K562 (cell line): ENCODE results near the gene RXFP1. TPM values are rescaled to one million over a fixed set of nuclear protein-coding genes. Genes with fewer than 3 reads are reported as not detected.

Source experiments
- ATAC-seq: fragments of 200-7000 bp; cut with Tn5 transposase; 3 replicates; pipeline ENCODE4 v1.9.1; 2020; ENCODE audit warnings: moderate library complexity
- BruUV-seq: library from RNA; stranded (reverse); fragments of 400-500 nt; replicated peaks from 2 replicates; lab custom pipeline; 2021; lab: Mats Ljungman, UMichigan
- CTCF ChIA-PET: fragments of 300-600 bp; formaldehyde crosslinking; extraction: SDS; loops from one replicate; lab custom pipeline; 2021; ENCODE audit warnings: low intra/inter-chr PET ratio; lab: Yijun Ruan, JAX
- POLR2A ChIA-PET: fragments of 300-600, 350-650 bp; sonication (Branson Sonifier 250); formaldehyde crosslinking; extraction: SDS; loops from one replicate; lab custom pipeline; 2021; ENCODE audit warnings: antibody characterized with exemption, inconsistent platforms; lab: Yijun Ruan, JAX
- DNase-seq, 4 experiments: peaks; one replicate each; pipeline versions ENCODE4 v3.0.0 to v3.0.0-alpha.2; 2011 to 2018; ENCODE audit warnings: low spot score in 3 of 4, mixed read lengths in 3 of 4; ENCODE audit errors: extremely low read depth in 1 of 4
- FAIRE-seq: peaks from 2 replicates; lab custom pipeline; 2011; peaks lifted over from hg19 to GRCh38; lab: Jason Lieb, UNC
- H2AFZ ChIP-seq: 2 replicates; pipeline ENCODE4 v1.6.0; 2011; ENCODE audit warnings: low read depth, low read length, control low read depth, inconsistent platforms
- H3K27ac ChIP-seq: fragments of 200-600 bp; 3 replicates; pipeline ENCODE4 v1.8.0; 2011; ENCODE audit warnings: low read depth, mild to moderate bottlenecking, control low read depth, inconsistent platforms, low read length, moderate library complexity, mixed read lengths; ENCODE audit errors: extremely low read depth
- H3K27me3 ChIP-seq, 2 experiments: fragments of 300-600 bp in 1 of 2; 2 replicates in 1 of 2; 3 replicates in 1 of 2; pipeline versions ENCODE4 v1.6.0 to v1.8.0; 2011; ENCODE audit warnings: inconsistent platforms in 2 of 2, low read length in 2 of 2, mild to moderate bottlenecking in 1 of 2, mixed read lengths in 1 of 2, moderate library complexity in 1 of 2; ENCODE audit not compliant: control insufficient read depth in 2 of 2, insufficient read depth in 2 of 2
- H3K36me3 ChIP-seq: fragments of 300-600 bp; 3 replicates; pipeline ENCODE4 v1.8.0; 2011; ENCODE audit warnings: mild to moderate bottlenecking, low read length, inconsistent platforms; ENCODE audit not compliant: control insufficient read depth, insufficient read depth
- H3K4me1 ChIP-seq, 2 experiments: fragments of 200-600 bp in 1 of 2; replicated peaks in 1 of 2; 2 replicates in 1 of 2; 3 replicates in 1 of 2; pipeline versions ENCODE4 v1.5.1 to v1.8.0; 2011; ENCODE audit warnings: inconsistent platforms in 2 of 2, low read length in 2 of 2, mild to moderate bottlenecking in 1 of 2, mixed read lengths in 1 of 2, moderate library complexity in 1 of 2; ENCODE audit not compliant: control insufficient read depth in 2 of 2, insufficient read depth in 2 of 2
- H3K4me2 ChIP-seq: 2 replicates; pipeline ENCODE4 v1.6.1; 2011; ENCODE audit warnings: low read length, control low read depth, inconsistent platforms, mixed read lengths; ENCODE audit not compliant: insufficient read depth
- H3K4me3 ChIP-seq: fragments of 200-600 bp; sonication (generic), shearing (Covaris generic); 2 replicates; pipeline ENCODE4 v1.5.1; 2016; ENCODE audit warnings: control low read depth, inconsistent platforms
- H3K79me2 ChIP-seq: fragments of 200-600 bp; 3 replicates; pipeline ENCODE4 v1.8.0; 2011; ENCODE audit warnings: low read length, inconsistent platforms; ENCODE audit not compliant: control insufficient read depth, insufficient read depth
- H3K9ac ChIP-seq, 2 experiments: 2 replicates each; pipeline versions ENCODE4 v1.6.0 to v1.6.1; 2011; ENCODE audit warnings: low read depth in 2 of 2, low read length in 2 of 2, control low read depth in 1 of 2, inconsistent platforms in 1 of 2, mild to moderate bottlenecking in 1 of 2, mixed read lengths in 1 of 2; ENCODE audit not compliant: insufficient read depth in 1 of 2
- H3K9me1 ChIP-seq: one replicate; pipeline ENCODE4 v1.6.0; 2011; ENCODE audit warnings: inconsistent platforms, mild to moderate bottlenecking, low read length, moderate library complexity; ENCODE audit not compliant: control insufficient read depth, insufficient read depth
- H3K9me3 ChIP-seq: replicated peaks from 2 replicates; pipeline ENCODE4 v1.5.1; 2011; ENCODE audit warnings: low read depth, low read length, inconsistent platforms; ENCODE audit not compliant: control insufficient read depth, insufficient read depth
- H4K20me1 ChIP-seq: replicated peaks from 2 replicates; pipeline ENCODE4 v1.6.1; 2011; ENCODE audit warnings: low read length, inconsistent platforms, mixed read lengths; ENCODE audit not compliant: control insufficient read depth, insufficient read depth
- CEBPB ChIP-seq: fragments of 450-650 bp; IDR thresholded peaks from 2 replicates; pipeline ENCODE4 v1.6.1; 2016; ENCODE audit warnings: missing genetic modification characterization, missing compliant biosample characterization
- CEBPG ChIP-seq, 3 experiments: fragments of 200-800 bp in 1 of 3; sonication (Bioruptor generic) in 1 of 3; sonication (generic) in 1 of 3; formaldehyde crosslinking in 1 of 3; IDR thresholded peaks in 2 of 3; conservative IDR thresholded peaks in 1 of 3; 2 replicates each; pipeline versions ENCODE4 v1.6.1 to v1.8.0; 2016 to 2022; ENCODE audit warnings: missing compliant biosample characterization in 2 of 3, missing genetic modification characterization in 2 of 3, mild to moderate bottlenecking in 1 of 3, missing genetic modification reagents in 1 of 3
- ESRRA ChIP-seq: fragments of 450-650 bp; IDR thresholded peaks from 2 replicates; pipeline ENCODE4 v1.6.1; 2014; ENCODE audit warnings: low read depth, mild to moderate bottlenecking, moderate library complexity, borderline replicate concordance
- KDM2B ChIP-seq: fragments of 250-450 bp; sonication (Bioruptor Pico); IDR thresholded peaks from 2 replicates; pipeline ENCODE4 v1.8.0; 2021; ENCODE audit warnings: mild to moderate bottlenecking, moderate library complexity
- TEAD2 ChIP-seq: fragments of 450-650 bp; IDR thresholded peaks from 2 replicates; pipeline ENCODE4 v1.6.1; 2016; ENCODE audit warnings: missing genetic modification characterization, control low read depth, missing compliant biosample characterization
- WGBS: fragments of 100-300 bp; shearing (Covaris generic); methylation state at CpG from one replicate; pipeline ENCODE4 v1.1.6; 2016; ENCODE audit warnings: low coverage, mixed read lengths; ENCODE audit not compliant: insufficient coverage; ENCODE audit errors: missing lambda C conversion rate; 5-methylcytosine and 5-hydroxymethylcytosine counted together
- in situ Hi-C: fragments of 300-500 bp; cut with MboI; formaldehyde crosslinking; loops from 4 replicates; pipeline ENCODE4 v1.15.0; 2018; ENCODE audit warnings: inconsistent platforms, mixed read lengths
- intact Hi-C: fragments of 100-400 bp; cut with micrococcal nuclease; formaldehyde crosslinking; loops from 2 replicates; pipeline ENCODE4 v1.14.2; 2022
- polyA plus RNA-seq, 8 experiments: library from polyadenylated mRNA; depleted of rRNA in 4 of 8; stranded (reverse) in 5 of 8; unstranded in 3 of 8; fragments of >200 nt; fragmentation: Nextera tagmentation in 2 of 8; fragmentation: Illumina TruSeq in 1 of 8; extraction: Ambion mirVana in 2 of 8; extraction: Trizol in 1 of 8; gene quantifications; 2 replicates each; pipeline versions ENCODE4 v1.2.1 to v1.2.3, GENCODE V29; 2011 to 2014; ENCODE audit warnings: inconsistent platforms in 1 of 8, missing spikeins in 1 of 8
- total RNA-seq, 7 experiments: library from RNA; depleted of rRNA in 6 of 7; stranded (reverse); fragments of >200 nt in 6 of 7; fragmentation: Illumina TruSeq in 2 of 7; extraction: Trizol in 2 of 7; gene quantifications; 2 replicates each; pipeline versions ENCODE4 v1.2.1 to v1.2.3, GENCODE V29; 2011 to 2021; ENCODE audit warnings: low replicate concordance in 1 of 7
- TF ChIP-seq, protein P1 (sequence below): sonication (generic); formaldehyde crosslinking; IDR thresholded peaks from 2 replicates; pipeline ENCODE4 v1.8.0; 2022; ENCODE audit warnings: mild to moderate bottlenecking, missing genetic modification reagents
- TF ChIP-seq, protein P2 (sequence below), 2 experiments: fragments of 450-650 bp; conservative IDR thresholded peaks; 2 replicates each; pipeline ENCODE4 v1.6.1; 2017; ENCODE audit warnings: mild to moderate bottlenecking in 2 of 2, moderate library complexity in 2 of 2
- TF ChIP-seq, protein P3 (sequence below), 2 experiments: fragments of 450-650 bp in 1 of 2; sonication (generic) in 1 of 2; formaldehyde crosslinking in 1 of 2; IDR thresholded peaks in 1 of 2; conservative IDR thresholded peaks in 1 of 2; 2 replicates each; pipeline versions ENCODE4 v1.6.1 to v1.8.1; 2016 to 2023; ENCODE audit warnings: mild to moderate bottlenecking in 2 of 2, moderate library complexity in 2 of 2, inconsistent platforms in 1 of 2, missing genetic modification reagents in 1 of 2

The RXFP1 gene
- total and polyA plus RNA-seq, 9 of the 15 experiments (the other 6 are each of a cell fraction or from before 2014, with no cell fraction given): 0.03 to 0.06 (median 0.04) TPM; not detected in 6

DNA sequence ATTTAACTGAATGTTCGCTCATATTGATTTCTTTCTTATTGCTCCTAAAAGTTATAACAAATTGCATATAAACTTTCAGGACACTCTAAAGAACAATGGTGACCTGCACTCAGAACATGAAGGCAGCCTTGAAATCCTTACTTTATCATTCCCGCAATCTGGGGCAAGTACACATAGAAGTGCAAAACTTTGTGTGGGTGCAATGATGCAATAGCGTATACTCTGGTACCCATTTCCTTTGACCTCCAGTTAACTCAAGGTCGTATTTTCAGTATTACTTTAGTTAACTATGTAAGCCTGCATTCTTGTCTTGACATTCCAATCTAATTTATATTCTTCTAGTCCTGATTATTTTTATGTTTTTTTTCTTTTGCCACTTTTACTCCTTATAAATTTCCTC lies 85.3 kb downstream of the RXFP1 start:
- BruUV-seq: no TSS peak
- Histone ChIP-seq H3K27me3 (no peaks in the 10 kb centered on the region; a peak in 1 of 5 replicates), H3K9ac (no peak overlapping the region), H3K4me1 (peaks cover 0 to 4% of the 10 kb centered on the region in 2 experiments; a peak in 1 of 5 replicates), H3K9me3 (no peaks in the 10 kb centered on the region), H3K27ac (no peak overlapping the region), H3K79me2 (no peaks in the 10 kb centered on the region), H2AFZ (no peak overlapping the region), H3K4me2 (no peak overlapping the region), H3K4me3 (no peak overlapping the region), H3K9me1 (no peaks in the 10 kb centered on the region), H3K36me3 (no peaks in the 10 kb centered on the region), H4K20me1 (no peaks in the 10 kb centered on the region)
- intact Hi-C loops: no loop called here
- POLR2A ChIA-PET: no interaction called here
- no peak for ATAC-seq
- no peak for FAIRE-seq
- TF ChIP-seq, protein P1, sequence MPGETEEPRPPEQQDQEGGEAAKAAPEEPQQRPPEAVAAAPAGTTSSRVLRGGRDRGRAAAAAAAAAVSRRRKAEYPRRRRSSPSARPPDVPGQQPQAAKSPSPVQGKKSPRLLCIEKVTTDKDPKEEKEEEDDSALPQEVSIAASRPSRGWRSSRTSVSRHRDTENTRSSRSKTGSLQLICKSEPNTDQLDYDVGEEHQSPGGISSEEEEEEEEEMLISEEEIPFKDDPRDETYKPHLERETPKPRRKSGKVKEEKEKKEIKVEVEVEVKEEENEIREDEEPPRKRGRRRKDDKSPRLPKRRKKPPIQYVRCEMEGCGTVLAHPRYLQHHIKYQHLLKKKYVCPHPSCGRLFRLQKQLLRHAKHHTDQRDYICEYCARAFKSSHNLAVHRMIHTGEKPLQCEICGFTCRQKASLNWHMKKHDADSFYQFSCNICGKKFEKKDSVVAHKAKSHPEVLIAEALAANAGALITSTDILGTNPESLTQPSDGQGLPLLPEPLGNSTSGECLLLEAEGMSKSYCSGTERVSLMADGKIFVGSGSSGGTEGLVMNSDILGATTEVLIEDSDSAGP (CRISPR knock-in tag): no peak
- TF ChIP-seq, protein P2, sequence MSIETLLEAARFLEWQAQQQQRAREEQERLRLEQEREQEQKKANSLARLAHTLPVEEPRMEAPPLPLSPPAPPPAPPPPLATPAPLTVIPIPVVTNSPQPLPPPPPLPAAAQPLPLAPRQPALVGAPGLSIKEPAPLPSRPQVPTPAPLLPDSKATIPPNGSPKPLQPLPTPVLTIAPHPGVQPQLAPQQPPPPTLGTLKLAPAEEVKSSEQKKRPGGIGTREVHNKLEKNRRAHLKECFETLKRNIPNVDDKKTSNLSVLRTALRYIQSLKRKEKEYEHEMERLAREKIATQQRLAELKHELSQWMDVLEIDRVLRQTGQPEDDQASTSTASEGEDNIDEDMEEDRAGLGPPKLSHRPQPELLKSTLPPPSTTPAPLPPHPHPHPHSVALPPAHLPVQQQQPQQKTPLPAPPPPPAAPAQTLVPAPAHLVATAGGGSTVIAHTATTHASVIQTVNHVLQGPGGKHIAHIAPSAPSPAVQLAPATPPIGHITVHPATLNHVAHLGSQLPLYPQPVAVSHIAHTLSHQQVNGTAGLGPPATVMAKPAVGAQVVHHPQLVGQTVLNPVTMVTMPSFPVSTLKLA (conservative IDR thresholded peaks at IDR 0.05): no peak
- peak; percentile 28; the same call in 1 of the 2 replicates for TF ChIP-seq CEBPB (tag)
- no peak for TF ChIP-seq KDM2B
- TF ChIP-seq CEBPG (CRISPR knock-in tag; IDR thresholded peaks at IDR 0.05): no peak
- peak; percentile 50 to 64; a peak in 3 of 4 replicates for TF ChIP-seq CEBPG (tag; conservative IDR thresholded peaks at IDR 0.05 in 1 of 2, IDR thresholded peaks at IDR 0.05 in 1 of 2)
- no peak for TF ChIP-seq TEAD2 (tag)
- TF ChIP-seq, protein P3, sequence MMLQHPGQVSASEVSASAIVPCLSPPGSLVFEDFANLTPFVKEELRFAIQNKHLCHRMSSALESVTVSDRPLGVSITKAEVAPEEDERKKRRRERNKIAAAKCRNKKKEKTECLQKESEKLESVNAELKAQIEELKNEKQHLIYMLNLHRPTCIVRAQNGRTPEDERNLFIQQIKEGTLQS (IDR thresholded peaks at IDR 0.05): peak; percentile 45; the same call in 1 of the 2 replicates
- TF ChIP-seq, protein P3 (CRISPR knock-in tag; conservative IDR thresholded peaks at IDR 0.05): no peak
- peak; percentile 80 for TF ChIP-seq ESRRA
- no peak for DNase-seq
- in situ Hi-C loops: no loop called here
- WGBS: 51% methylated on average over 4 of the region's 4 CpGs
- CTCF ChIA-PET: no interaction called here
